Adipocyte (in vitro differentiated cells): Measurements from ENCODE around the gene CAMK1D.

Source experiments
- DNase-seq: peaks from one replicate; pipeline ENCODE4 v3.0.0-alpha.2; 2015; ENCODE audit warnings: low read depth
- H3K27me3 ChIP-seq: replicated peaks from 2 replicates; pipeline ENCODE4 v1.7.0; 2013; ENCODE audit warnings: mild to moderate bottlenecking, low read length, moderate library complexity; ENCODE audit not compliant: control insufficient read depth, insufficient read depth
- H3K36me3 ChIP-seq: 2 replicates; pipeline ENCODE4 v1.7.0; 2013; ENCODE audit warnings: low read length, mild to moderate bottlenecking, moderate library complexity; ENCODE audit not compliant: control insufficient read depth, insufficient read depth, severe bottlenecking
- H3K4me1 ChIP-seq: 2 replicates; pipeline ENCODE4 v1.7.0; 2013; ENCODE audit warnings: mild to moderate bottlenecking, low read length, moderate library complexity; ENCODE audit not compliant: control insufficient read depth, insufficient read depth
- H3K4me3 ChIP-seq: 2 replicates; pipeline ENCODE4 v1.7.0; 2013; ENCODE audit warnings: mild to moderate bottlenecking, low read length, moderate library complexity
- H3K9ac ChIP-seq: 2 replicates; pipeline ENCODE4 v1.7.0; 2013; ENCODE audit warnings: mild to moderate bottlenecking, low read length, moderate library complexity
- H3K9me3 ChIP-seq: 2 replicates; pipeline ENCODE4 v1.7.0; 2013; ENCODE audit warnings: mild to moderate bottlenecking, low read length, moderate library complexity; ENCODE audit not compliant: control insufficient read depth

The CAMK1D gene

DNA sequence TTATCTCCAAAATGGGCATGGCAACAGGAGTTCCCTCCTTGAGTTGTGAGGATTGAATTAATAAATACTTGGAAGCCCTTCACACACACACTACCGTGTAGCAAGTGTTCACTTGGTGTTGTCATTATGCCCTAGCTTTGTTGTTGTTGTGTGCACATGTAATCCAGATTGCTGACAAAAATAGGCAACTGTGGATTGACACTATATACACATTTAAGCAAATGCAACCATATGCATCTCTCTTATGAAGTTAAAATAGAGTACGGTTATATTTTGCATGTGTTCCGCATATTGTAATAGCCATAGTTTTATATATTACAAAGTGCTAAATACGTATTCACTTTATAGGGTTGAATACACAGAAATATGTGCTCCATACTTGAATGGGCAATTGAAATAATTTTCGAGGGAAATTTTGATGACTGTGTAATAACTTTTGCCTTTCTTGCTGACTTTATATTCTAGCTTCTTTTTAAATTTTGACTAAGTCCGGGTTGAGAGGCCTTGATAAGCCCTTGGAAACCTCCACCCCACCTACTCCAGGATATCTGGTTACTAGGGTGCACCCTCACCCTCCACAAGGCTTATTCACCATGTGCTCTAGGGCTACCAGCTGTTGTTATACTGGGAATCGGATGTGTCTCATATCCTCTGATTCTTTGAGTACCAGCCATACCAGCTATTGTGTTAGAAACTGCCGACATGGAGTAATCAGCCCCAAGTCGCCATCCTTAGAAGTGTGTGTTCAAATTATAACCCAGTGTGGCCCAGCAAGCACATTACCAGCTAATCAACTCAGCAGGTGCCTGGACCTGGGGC, 265.0 kb downstream of the CAMK1D start:
- DNase-seq = no peak
- no peaks in the 10 kb centered on the region for H3K9me3 ChIP-seq

GRCh38 chr10:12615296-12616220, 266.2 kb downstream of the CAMK1D start:
- Histone ChIP-seq H3K36me3 (no peaks in the 10 kb centered on the region), H3K4me3 (no peak overlapping the region), H3K27me3 (no peaks in the 10 kb centered on the region), H3K4me1 (no peaks in the 10 kb centered on the region), H3K9me3 (no peaks in the 10 kb centered on the region), H3K9ac (no peak overlapping the region)
- DNase-seq = no peak

More for the DNA sequence above, 265.0 kb downstream of the CAMK1D start:
- H3K4me1 ChIP-seq = no peaks in the 10 kb centered on the region
- H3K9ac ChIP-seq = no peak overlapping the region
- no peaks in the 10 kb centered on the region for H3K36me3 ChIP-seq
- no peak overlapping the region for H3K4me3 ChIP-seq
- H3K27me3 ChIP-seq = no peaks in the 10 kb centered on the region

GRCh38 chr10:12617191-12618175, 268.1 kb downstream of the CAMK1D start:
- H3K4me1 ChIP-seq = no peaks in the 10 kb centered on the region
- no peaks in the 10 kb centered on the region for H3K27me3 ChIP-seq
- no peak for DNase-seq
- no peak overlapping the region for H3K4me3 ChIP-seq
- H3K36me3 ChIP-seq = no peaks in the 10 kb centered on the region
- H3K9ac ChIP-seq = no peak overlapping the region
- H3K9me3 ChIP-seq = no peaks in the 10 kb centered on the region

GRCh38 chr10:12622016-12622415, 272.7 kb downstream of the CAMK1D start:
- H3K9me3 ChIP-seq = no peaks in the 10 kb centered on the region
- H3K27me3 ChIP-seq = no peaks in the 10 kb centered on the region
- no peaks in the 10 kb centered on the region for H3K36me3 ChIP-seq
- H3K4me1 ChIP-seq = no peaks in the 10 kb centered on the region
- no peak overlapping the region for H3K4me3 ChIP-seq
- DNase-seq = no peak
- no peak overlapping the region for H3K9ac ChIP-seq

DNA sequence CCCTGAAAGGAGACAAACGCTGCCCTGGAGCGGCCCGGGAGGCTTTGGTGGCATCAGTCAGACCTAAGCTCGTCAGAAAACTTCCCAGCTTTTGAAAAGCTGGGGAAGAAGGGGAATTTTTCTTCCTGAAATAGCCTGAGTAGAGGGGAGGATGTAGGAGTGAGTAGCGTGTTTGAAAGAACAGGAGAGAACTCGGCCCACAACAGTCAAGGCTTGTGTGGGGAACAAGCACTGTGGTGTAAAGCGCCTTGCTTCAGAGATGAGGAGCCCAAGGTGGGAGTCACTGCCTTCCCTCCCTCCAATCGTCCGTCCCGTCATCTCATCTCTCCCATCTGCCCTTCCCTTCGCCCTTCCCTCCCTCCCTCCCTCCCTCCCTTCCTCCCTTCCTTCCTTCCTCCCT, 273.3 kb downstream of the CAMK1D start:
- Histone ChIP-seq H3K9ac (no peak overlapping the region), H3K4me3 (no peak overlapping the region), H3K27me3 (no peaks in the 10 kb centered on the region), H3K9me3 (no peaks in the 10 kb centered on the region), H3K4me1 (no peaks in the 10 kb centered on the region), H3K36me3 (no peaks in the 10 kb centered on the region)
- DNase-seq = no peak

- no peak for DNase-seq
- no peaks in the 10 kb centered on the region for H3K27me3 ChIP-seq
- no peaks in the 10 kb centered on the region for H3K4me1 ChIP-seq
- no peaks in the 10 kb centered on the region for H3K9me3 ChIP-seq
- H3K9ac ChIP-seq = no peak overlapping the region
- H3K36me3 ChIP-seq = no peaks in the 10 kb centered on the region
- no peak overlapping the region for H3K4me3 ChIP-seq
Observed at GRCh38 chr10:12625393-12626023, 276.2 kb downstream of the CAMK1D start.

GRCh38 chr10:12628153-12628552, 278.8 kb downstream of the CAMK1D start:
- no peak overlapping the region for H3K4me3 ChIP-seq
- H3K27me3 ChIP-seq = no peaks in the 10 kb centered on the region
- no peak overlapping the region for H3K9ac ChIP-seq
- H3K4me1 ChIP-seq = no peaks in the 10 kb centered on the region
- peaks cover 10% of the 10 kb centered on the region for H3K9me3 ChIP-seq
- H3K36me3 ChIP-seq = no peaks in the 10 kb centered on the region
- DNase-seq = no peak

DNA sequence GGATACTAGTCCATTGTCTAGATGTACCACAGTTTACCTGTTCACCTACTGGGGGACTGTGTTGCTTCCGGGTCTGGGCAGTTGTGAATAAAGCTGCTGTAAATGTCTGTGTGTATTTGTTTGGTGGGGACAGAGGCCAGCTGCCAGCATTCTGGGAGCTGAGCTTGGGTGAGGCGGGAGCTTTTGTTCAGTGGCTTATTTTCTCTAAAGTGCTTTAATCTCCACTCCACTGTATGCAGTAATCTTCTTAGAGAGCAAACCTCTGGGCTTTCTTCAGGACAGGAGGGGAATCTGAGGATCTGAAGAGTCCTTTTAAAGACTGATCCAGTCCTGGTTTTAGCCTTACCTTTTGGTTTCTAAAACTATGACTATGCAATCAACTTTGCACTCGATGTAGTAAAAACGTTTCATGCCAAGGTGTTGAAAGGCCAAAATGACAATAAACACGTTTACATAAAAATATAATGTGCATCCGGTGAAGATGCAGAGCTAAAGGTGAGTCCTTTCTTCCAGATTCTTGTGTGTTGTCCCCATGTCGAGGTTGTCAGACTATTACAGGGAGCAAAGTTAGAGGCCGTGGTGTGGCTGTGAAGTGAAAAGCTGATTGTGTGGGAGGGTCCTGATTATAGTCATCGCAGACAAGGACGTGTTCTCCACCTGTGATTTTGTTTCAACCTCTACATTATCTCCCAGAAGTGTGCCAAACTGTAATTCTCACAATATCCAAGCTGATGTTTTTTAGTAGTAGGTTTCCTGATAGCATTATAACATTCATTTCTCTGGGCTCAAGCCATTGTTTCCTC, 279.8 kb downstream of the CAMK1D start:
- H3K9ac ChIP-seq = no peak overlapping the region
- no peaks in the 10 kb centered on the region for H3K4me1 ChIP-seq
- no peaks in the 10 kb centered on the region for H3K36me3 ChIP-seq
- no peaks in the 10 kb centered on the region for H3K27me3 ChIP-seq
- no peak for DNase-seq
- H3K9me3 ChIP-seq = peaks cover 10% of the 10 kb centered on the region
- H3K4me3 ChIP-seq = no peak overlapping the region

DNA sequence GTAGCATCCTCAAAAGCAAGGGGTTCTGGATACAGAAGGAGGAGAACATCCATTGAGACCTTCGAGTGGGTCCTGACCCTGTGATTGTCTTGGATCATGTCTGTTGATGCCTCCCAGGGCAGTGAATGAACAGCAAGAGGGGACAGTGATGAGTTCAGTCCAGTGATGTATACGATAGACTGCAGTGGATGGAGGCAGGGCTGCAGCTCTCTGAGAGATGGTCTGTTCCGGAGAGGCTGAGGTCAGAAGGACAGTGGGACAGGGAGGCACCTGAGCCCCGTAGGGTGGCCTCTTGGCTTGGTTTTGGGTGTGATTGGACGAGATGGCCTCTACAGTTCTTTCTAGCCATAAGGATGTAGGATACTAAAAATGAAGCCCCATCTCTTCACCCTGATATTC, 280.4 kb downstream of the CAMK1D start:
- no peaks in the 10 kb centered on the region for H3K27me3 ChIP-seq
- no peaks in the 10 kb centered on the region for H3K4me1 ChIP-seq
- no peak for DNase-seq
- no peak overlapping the region for H3K4me3 ChIP-seq
- no peaks in the 10 kb centered on the region for H3K36me3 ChIP-seq
- H3K9ac ChIP-seq = no peak overlapping the region
- H3K9me3 ChIP-seq = peaks cover 10% of the 10 kb centered on the region

DNA sequence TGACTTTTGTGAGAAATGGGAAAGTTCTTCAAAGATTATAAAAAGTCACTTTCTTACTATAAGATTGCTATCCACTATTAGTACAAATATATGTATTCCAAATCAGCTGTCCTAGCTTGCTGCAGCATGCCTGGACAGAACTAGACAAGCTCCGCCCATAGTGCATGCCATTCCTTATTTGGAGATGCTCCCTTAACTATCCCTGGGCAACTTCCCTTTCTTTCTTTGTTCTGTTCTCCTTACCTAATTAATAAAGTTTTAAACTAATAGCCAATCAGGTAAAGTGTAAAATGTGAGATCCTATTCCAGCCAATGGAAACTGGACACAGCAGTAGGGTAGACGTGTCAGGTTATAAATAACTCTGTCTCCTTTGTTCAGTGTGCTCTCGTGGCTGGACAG, 281.9 kb downstream of the CAMK1D start:
- Histone ChIP-seq H3K36me3 (no peaks in the 10 kb centered on the region), H3K4me1 (no peaks in the 10 kb centered on the region), H3K9me3 (peaks cover 10% of the 10 kb centered on the region), H3K9ac (no peak overlapping the region), H3K4me3 (no peak overlapping the region), H3K27me3 (no peaks in the 10 kb centered on the region)
- DNase-seq = peak; percentile 14
